NCI-H510A (cell line): ENCODE results near the gene CARHSP1.
"Not testable (repeated sequence)": the region's sequence is repeated elsewhere in the genome, so short reads cannot be mapped to it uniquely, and the experiment has no call there.

ENCODE experiments used
- DNase-seq: peaks from one replicate; lab custom pipeline; 2025; lab: John Stamatoyannopoulos, UW

CARHSP1 gene

DNA sequence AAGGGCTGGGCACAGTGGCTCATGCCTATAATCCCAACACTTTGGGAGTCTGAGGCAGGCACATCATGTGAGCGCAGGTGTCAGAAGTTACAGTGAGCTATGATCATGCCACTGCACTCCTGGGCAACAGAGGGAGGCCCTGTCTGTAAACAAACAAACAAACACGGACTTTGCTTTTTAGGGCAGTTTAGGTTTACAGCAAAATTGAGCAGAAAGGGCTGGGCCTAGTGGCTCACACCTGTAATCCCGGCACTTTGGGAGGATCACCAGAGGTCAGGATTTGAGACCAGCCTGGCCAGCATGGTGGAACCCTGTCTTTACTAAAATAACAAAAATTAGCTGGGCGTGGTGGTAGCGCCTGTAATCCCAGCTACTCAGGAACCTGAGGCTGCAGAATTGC, 3.3 kb upstream of the CARHSP1 start:
- DNase-seq: no peak

DNA sequence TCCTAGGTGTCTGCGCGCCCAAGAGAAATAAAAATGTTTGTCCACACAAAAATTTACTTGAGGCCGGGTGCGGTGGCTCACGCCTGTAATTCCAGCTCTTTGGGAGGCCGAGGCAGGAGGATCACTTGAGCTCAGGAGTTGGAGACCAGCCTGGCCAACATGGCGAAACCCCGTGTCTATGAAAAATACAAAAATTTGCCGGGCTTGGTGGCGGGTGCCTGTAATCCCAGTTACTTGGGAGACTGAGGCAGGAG, 1.1 kb upstream of the CARHSP1 start:
- DNase-seq: not testable (repeated sequence)

DNA sequence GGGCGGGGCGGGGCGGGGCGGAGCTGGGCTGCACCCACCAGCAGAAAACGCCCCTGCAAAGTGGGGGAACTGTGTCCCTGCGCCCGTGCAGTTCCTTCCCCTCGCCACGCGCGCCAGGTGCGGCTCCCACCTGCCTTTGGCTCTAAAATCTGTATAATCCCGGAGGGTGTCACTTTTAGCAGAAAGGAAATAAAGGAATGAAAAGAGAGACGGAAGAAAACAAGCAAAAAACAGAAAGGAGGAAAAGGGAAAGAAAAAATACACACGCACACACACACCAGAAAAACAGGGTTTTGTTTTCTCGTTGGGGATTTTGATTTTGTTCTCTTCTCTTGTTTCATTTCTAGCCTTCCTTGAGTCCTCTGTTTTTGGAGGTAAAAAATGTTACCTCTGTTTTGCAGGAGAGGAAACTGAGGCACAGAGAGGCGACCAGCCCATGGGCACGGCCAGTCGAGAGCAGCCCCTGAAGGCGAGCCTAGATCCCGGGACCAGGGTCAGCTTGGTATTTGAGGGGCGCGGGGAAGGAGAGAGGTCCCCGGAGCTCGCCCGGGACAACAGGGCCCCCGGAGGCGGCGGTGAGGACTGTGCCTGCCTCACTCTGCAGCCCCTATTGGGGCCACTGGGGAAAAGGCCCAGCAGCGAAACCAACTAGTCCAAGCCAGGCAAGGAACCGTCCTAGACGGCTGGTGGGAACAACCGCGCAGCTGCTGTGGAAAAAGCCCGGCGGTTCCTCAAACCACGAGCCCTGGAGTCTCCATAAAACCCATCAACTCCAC, 594 bp upstream of the CARHSP1 start:
- no peak for DNase-seq

DNA sequence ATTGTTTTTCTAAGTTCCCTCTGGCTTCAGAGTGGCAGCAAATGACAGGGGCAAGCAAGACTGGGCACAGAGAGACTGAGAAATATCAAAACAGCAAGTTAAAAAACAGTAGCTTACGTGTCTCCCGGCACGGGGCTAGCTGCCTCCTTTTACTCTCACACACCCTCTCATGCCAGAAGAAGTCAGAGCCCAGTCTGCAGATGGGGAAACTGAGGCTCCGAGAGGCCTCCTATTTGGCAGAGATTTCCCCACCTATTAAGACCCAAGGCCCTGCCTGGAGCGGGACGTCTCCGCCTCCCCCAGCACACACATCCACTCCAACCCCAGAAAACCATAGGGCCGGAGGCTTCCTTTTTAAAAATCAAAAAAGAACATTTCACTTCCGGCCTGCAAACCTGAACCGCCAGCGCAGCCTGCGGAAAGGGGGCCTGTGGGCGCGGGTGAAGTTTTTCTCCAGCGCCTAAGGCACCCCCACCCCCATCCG, 832 bp downstream of the CARHSP1 start:
- DNase-seq: no peak

DNA sequence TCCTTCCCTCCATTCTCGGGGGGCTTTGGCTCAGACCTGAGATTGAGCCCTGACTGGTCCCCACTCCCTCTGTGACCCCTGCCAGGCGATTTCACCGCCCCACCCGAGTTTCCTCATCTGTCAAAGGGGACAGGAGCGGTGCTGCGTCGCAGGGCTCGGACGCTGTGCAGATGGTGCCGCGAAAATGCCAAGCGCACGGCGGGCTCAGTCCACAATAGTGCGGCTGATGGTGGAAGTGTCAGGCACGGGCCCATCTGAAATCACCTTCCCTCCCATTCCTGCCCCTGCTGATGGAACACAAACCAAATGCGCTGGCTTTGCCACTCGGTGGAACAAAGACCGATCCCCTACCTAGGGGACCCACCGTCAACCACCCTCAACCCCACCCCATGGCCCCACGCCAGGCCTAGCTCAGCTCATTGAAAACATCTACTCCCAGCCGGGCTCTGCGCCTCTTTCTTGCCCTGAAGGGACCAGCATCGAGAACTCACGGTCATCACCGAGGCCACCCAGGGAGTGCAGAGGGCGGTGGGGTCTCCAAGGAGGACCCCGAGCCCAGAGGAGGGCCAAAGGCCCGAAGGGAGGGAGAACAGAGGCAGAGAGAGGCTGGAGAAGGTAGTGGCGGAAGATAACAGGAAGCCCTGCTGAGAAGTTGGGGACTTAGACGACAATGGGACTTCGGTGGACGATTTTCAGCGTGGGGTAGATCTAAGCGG, 1.4 kb downstream of the CARHSP1 start:
- DNase-seq: no peak

DNA sequence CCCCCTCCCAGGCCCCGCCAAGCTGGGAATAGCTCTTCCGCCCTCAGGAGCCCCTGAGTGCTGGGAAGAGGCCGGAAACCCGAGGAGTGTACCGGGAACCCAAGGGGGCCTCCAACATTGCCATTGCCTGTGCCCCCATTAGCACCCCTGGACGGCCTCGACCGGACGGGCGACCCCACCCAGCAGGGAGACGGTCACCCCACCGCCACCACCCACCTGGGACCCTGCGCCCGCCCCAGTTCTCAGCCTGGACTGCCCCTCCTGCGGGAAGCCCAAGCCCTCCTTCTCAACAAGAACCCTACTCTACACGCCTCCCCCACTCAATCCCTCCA, 2.0 kb downstream of the CARHSP1 start:
- DNase-seq: no peak

DNA sequence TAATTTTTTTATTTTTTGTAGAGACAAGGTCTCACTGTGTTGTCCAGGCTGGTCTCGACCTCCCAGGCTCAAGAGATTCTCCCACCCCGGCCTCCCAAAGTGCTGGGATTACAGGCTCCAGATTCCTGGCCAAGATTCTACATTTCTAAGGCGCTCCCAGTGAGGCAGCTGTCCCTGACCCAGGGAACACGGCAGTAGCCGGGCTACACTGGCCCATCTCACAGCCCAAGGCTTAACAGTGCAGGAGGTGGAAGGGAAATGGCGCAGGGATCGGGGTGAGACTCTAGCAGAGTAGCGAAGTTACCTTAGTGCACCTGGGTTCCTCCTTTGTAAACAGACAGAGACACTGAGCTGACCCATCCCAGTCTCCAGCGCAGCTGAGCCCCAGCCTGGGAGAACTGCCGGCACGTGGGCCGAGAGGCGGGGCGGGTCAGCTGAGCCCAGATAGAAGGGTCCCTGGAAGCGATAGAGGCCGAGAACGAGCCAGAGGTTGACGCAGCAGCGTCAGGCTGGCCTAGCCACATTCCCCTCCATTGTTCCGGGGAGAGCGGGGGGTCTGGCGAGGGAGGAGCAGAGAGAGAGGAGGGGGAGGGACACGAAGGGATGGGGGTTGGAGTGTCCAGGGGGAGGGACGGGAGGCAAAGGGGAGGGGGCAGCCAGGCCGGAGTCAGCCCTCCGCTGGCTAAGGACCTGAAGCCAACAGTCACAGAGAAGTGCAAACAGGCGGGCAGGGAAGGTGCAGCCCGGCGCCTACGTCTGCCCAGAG, 2.5 kb downstream of the CARHSP1 start:
- no peak for DNase-seq

DNA sequence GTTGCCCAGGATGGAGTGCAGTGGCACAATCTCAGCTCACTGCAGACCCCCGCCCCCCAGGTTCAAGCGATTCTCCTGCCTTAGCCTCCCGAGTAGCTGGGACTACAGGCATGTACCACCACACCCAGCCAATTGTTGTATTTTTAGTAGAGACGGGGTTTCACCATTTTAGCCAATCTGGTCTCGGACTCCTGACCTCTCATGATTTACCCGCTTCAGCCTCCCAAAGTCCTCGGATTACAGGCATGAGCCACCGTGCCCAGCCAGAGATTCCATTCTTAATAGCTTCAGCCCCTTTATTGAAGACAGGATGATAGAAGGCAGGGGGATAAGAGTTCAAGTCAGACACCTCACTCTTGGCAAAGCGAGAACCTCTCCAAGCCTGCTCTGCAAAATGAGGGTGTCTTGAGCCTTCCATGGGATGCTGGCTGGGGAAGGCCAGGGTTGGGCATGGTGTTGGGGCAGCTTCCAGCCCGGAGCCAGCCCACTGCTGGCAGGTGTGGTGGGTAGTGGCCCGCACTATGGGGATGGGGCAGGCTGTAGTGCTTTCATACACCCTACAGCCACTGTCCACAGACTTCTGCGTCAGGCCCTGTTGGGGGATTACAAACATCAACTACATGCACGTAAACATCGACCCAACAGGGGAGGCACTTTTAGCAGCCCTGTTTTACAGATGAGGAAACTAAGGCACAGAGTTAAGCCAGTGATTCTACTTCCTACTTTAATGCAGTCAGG, 3.5 kb downstream of the CARHSP1 start:
- no peak for DNase-seq

DNA sequence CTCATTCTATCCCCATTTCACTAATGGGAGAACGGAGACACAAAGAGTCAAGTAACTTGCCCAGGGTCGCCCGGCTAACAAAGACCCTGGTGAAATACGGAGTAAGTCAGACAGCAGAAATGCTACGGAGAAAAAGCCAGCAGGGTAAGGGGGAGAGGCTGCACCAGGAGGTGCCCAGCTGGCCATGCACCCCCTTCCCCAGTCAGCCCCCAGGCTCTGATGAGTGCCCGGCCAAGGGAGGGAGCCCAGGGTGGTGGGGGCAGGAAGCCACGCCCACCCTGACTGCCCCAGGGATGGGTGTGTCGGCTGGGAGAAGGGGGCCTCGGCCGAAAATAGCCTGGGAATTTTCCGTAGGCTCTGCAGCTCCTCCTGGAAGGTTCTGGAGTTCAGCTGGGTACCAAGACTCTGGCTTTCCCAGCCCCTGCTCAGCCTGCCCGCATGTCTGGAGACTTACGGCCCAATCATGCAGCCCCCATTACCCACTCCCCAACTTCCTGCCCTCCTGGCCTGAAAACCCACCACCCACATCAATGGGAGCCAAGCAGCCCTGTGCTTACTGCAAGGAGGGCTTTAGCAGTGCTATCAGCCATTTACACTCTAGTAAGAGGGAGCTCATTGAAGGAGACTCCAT, 4.2 kb downstream of the CARHSP1 start:
- DNase-seq: no peak

DNA sequence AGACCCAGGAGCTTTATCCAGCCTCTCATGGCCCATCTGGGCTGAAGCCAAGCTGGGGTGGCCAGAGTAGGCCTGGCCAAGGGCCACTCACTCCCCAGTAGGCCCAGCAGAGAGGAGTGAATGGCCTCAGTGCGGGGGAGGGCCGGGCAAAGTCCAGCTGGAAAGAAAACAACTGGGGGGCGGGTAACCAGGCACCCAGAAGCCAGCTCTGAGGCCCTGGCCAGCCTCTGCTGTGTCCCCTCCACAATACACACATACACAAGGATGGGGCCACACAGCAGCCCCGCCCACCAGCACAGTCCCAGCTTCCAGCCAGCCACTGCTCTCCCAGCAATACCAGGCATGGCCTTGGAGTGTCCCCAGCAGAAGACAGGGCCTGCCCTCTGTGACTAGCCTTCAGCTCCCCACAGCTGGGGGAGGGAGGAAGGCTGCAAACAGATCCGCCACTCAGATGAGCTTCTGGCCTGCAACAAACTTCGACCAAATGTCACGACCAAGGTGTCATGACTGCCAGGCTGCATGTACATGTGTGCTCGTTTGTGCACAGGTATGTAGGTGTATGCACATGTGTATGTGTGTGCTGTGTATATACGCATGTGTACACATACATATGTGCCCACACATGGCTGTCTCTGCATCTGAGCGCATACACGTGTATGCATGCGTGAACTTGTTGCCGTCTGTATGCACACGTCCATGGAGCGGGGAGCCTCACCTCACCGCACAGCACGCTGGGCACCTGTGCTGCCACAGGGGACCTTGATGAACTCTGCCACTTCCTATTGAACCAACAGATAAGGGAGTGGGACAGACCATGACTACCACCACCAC, 5.0 kb downstream of the CARHSP1 start:
- no peak for DNase-seq

DNA sequence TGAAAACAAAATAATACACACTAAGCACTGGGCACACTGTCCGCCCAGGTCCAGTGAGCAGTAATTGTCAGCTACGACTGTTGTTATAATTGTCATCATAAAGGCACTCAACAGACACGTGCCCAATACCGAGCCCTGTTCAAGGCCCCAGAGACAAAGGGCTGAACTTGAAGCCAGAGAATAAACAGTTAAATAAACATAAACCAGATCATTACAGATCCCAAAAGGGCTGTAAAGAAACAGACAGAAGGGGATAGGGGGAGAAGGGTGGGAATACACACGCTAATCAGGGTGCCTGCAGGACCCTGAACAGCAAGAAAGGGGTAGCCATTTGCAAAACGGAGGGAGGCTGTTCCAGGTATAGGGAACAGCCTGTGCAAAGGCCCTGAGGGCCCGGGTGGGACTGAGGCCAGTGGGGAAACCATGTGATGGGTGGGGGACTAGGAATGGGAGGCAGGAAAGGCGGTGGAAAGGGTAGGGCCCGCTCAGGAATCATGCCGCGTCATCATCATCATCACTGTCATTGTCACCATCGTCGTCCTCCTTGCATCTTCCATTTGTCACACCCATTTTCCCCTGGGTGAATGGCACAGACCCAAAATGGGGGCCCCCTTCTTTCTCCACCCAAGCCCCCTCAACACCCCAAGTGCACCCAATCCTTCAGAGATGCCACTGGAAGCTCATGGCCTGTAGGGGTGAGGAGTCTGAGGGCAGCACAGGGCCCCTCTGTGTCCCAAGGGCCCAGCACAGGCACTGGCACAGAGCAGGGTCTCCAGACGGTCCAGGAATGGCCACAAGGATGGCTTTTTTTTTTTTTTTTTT, 6.3 kb downstream of the CARHSP1 start:
- DNase-seq: no peak

DNA sequence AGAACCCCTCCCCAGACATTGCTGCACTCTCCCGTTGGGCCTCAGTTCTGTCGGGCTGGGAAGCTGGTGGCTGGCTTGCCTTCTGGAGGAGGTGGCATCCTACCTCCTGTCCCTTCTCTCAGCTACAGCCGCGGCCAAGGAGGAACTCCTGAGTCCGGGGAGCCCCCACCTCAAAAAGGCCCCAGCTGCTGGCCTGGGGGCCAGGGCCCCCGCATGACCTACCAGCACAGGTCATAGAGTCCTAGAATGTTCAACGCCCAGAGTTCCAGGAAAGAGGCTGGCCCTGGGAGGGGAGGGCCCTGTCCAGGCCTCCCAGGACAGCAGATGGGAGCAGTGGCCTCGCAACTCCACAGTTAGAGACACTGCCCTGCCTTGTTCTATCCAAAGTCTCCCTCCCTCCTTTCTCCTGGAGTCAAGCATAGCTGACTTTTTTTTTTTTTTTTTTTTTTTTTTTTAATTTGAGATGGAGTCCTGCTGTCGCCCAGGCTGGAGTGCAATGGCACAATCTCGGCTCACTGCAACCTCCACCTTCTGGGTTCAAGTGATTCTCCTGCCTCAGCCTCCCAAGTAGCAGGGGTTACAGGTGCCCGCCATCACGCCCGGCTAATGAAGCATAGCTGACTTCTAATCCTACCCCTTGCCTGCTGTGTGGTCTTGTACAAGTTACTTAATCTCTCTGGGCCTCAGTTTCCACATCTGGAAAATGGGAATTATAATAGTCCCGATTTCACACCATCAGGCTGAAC, 7.1 kb downstream of the CARHSP1 start:
- no peak for DNase-seq

DNA sequence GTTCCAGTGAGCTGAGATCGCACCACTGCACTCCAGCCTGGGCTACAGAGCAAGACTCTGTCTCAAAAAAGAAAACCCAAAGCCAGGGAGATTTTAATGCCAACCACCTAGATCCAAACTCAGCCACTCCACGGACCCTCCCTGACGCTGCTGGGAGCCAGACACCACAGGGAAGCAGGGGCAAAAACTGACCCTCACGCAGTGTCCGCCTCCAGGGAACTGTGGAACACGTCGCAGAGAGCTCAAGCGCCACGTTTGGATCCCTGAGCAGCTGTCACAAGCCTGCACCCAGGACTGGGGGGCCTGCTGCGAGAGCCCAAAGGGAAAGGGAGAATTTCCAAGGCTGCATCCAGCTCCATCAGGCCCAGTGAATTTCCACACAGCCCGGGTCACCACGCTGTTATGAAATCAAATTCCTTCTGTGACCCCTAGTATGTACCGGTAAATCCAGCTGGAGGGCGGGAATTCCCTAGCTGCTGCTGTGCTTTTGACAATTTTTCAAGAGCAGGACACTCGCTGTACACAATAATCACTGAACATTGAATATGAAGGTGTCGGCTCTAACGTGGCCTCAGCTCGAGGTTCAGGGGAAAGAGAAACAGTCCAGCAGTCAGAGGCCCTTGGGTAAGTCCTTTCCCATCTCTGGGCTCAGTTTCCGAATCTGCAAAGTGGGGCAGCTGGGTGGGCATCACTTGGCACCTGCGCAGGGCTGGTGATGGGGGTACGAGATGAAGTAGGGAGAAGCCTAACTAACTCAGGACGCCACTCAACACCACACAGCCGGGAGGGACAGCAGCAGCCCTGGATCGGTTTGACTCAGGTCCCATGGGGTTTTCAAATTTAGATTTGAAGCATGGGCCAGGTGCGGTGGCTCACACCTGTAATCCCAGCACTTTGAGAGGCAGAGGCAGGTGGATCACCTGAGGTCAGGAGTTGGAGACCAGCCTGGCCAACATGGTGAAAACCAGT, 8.6 kb downstream of the CARHSP1 start:
- no peak for DNase-seq

DNA sequence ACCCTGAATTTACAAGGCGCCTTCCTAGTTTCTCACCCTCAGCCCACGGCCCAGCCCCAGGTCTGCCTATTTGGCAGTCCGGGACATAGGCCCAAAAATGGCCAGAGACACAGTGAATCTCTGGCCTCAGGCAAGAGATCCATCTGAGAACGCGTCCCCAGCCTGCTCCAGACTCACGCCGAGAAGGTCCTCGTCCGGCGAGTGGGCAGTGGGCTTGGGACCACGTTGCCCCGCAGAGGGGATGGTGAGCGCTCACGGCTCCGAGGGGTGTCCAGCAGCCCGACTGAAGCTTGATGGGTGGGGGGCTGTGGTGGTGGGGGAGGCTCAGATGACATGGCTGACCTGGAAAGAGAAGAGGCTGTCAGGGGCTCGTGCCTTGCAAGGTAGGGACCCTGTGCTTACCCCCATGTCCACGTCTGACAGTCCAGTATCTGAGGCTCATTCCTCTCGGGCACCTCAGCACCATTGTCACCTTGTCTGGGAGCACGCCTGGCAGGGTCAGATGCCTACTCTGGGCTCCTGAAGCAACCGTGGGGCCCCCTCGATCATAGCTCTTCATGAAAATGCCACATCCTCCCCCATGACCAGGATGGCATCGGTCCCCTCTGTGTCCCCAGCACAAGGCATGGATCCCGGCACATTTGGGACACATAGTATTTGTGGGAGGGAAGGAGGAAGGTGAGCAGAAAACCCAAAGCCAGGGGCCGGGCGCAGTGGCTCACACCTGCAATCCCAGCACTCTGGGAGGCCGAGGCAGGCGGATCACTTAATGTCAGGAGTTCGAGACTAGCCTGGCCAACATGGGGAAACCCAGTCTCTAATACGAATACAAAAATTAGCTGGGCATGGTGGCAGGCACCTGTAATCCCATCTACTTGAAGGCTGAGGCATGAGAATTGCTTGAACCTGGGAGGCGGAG, 9.6 kb downstream of the CARHSP1 start:
- no peak for DNase-seq

DNA sequence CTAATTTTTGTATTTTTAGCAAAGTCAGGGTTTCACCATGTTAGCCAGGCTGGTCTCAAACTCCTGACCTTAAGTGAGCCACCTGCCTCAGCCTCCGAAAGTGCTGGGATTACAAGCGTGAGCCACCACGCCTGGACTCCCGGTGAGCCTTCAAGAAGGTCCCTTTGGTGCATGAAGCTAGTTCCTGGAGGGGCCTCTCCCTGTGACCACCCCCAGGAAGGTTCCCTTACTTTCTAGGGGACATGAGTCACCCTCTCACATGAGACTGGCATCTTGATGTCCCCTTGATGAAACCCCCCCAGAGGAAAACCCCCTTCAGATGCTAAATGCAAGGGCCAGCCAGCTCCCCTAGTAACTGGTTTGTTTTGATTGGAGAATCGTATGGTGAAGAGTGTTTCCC, 12.8 kb downstream of the CARHSP1 start:
- no peak for DNase-seq

DNA sequence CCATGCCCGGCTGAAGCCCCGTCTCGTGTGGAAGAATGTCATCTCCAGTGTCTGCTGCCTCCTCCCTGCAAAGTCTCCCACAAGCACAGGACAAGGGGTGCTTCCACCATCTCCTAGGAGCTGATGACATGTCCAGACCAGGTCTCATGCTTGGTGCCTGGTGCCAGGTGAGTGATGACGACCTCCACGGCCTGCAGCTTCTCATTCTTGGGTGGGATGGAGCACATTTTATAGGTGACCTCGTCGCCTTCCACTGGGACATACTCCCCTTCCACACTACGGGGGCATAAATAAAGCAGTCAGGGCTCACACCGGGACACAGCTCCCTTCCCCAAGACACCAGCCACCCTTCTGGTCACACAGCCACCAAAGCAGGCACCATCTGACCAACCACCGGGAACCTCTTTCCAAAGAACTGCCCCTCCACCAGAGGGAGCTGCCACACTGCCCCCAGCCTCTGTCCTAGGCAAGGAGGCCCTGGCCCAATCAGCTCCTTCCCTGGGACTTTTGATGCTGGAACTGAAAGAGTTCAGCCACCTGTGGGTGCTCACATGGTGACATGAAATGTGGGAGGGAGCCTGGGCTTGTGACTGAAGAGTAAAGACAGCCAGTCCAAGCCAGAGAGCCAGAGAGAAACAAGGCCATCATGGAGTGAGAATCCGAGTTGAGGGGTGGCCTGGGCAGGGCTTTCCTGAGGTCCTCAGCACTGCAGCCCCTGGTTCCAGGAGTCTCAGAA, 13.6 kb downstream of the CARHSP1 start:
- no peak for DNase-seq
